ENCODE data around the gene ABRAXAS1. TPM values are rescaled to one million over a fixed set of nuclear protein-coding genes. Genes with fewer than 3 reads are reported as not detected.

The ABRAXAS1 gene
- total and polyA plus RNA-seq, 2 of the 8 experiments (the other 6 are each of a cell fraction or from before 2014, with no cell fraction given): 11.4 to 32.1 TPM

DNA sequence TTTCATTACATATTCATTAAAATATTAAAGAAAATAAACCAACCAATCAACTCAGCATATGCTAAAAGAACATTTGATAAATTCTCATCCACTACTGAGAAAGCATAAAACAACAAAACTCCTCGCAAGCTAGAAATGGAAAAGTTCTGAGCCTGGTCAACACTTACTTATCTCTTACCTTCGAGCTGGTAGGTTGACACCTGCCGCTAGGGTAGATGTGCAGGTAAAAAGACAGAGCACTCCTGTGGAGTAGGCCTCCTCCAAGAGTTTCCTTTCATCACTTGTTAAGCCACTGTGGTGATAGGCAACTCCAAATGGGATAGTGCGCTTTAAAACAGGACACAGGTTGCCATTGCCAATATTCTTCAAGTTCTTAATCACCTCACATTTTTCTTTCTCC is 48.2 kb downstream of the ABRAXAS1 start (continued):
- no peak for TF ChIP-seq CHD7 (IDR thresholded peaks at IDR 0.05; ENCODE audit: insufficient replicate concordance, low read length)
- no peak for TF ChIP-seq SRF (IDR thresholded peaks at IDR 0.05; ENCODE audit: low read depth, low read length)
- TF ChIP-seq JUND (IDR thresholded peaks at IDR 0.05; ENCODE audit: low read length): no peak
- TF ChIP-seq MAFK (IDR thresholded peaks at IDR 0.05; ENCODE audit: low read depth, low read length): no peak
- TF ChIP-seq PHF8 (conservative IDR thresholded peaks at IDR 0.05; ENCODE audit: low read depth, low read length): no peak
- no peak for TF ChIP-seq JUN (IDR thresholded peaks at IDR 0.05; ENCODE audit: low read depth, low read length)

All from H1 (cell line).